ENCODE results near the gene NEURL1. TPM values are rescaled to one million over a fixed set of nuclear protein-coding genes. Genes with fewer than 3 reads are reported as not detected.

The NEURL1 gene
- total RNA-seq, 1 experiment from 2014 or later, result 4.8 TPM

- BruUV-seq (replicated peaks), result no TSS peak
- POLR2A ChIA-PET (ENCODE audit: unreplicated experiment), result no interaction called here
- TF ChIP-seq CTCF (conservative IDR thresholded peaks at IDR 0.05) (no peak), EZH2 (IDR thresholded peaks at IDR 0.05; ENCODE audit: low read depth) (no peak)
- H3K4me2 ChIP-seq, result no peak overlapping the region
- H3K27me3 ChIP-seq (ENCODE audit: insufficient read depth, low read depth), result no peaks in the 10 kb centered on the region
- intact Hi-C loops (cut with micrococcal nuclease; ENCODE audit: unreplicated experiment), result loop anchor here (10.0 kb wide), 1 partner anchor 49 kb away; the partner anchor contains the start of gene NEURL1
- no peaks in the 10 kb centered on the region for H3K79me2 ChIP-seq (ENCODE audit: low read depth)
- H3F3A ChIP-seq (ENCODE audit: insufficient read depth, low read depth), result no peaks in the 10 kb centered on the region
- H3K9me3 ChIP-seq (ENCODE audit: insufficient read depth, low read depth), result no peaks in the 10 kb centered on the region
- CTCF ChIA-PET, result interaction anchor here (0.6 kb wide), 1 partner anchor 94 kb away, joined by 3 read pairs; no protein-coding TSS in a partner anchor
- no peak for DNase-seq
- H3K4me3 ChIP-seq, result no peak overlapping the region
- peaks cover 13% of the 10 kb centered on the region for H3K4me1 ChIP-seq (replicated peaks; ENCODE audit: insufficient read depth)
- no peak overlapping the region for H3K27ac ChIP-seq
- no peaks in the 10 kb centered on the region for H3K9me2 ChIP-seq (ENCODE audit: insufficient read depth)
- no peak overlapping the region for H2AFZ ChIP-seq
- H3K36me3 ChIP-seq (ENCODE audit: low read depth), result no peaks in the 10 kb centered on the region
- no peaks in the 10 kb centered on the region for H4K20me1 ChIP-seq (ENCODE audit: insufficient read depth)
Observed at GRCh38 chr10:103543617-103544525, 50.4 kb downstream of the NEURL1 start.

- Histone ChIP-seq H3F3A (ENCODE audit: insufficient read depth, low read depth) (no peaks in the 10 kb centered on the region), H3K4me2 (no peak overlapping the region; the same call in 1 of the 2 replicates), H3K27ac (no peak overlapping the region), H3K4me1 (replicated peaks; ENCODE audit: insufficient read depth) (peaks cover 21% of the 10 kb centered on the region), H3K36me3 (ENCODE audit: low read depth) (no peaks in the 10 kb centered on the region), H3K9me2 (ENCODE audit: insufficient read depth) (no peaks in the 10 kb centered on the region), H4K20me1 (ENCODE audit: insufficient read depth) (no peaks in the 10 kb centered on the region), H3K4me3 (no peak overlapping the region), H3K9me3 (ENCODE audit: insufficient read depth, low read depth) (no peaks in the 10 kb centered on the region), H2AFZ (no peak overlapping the region), H3K79me2 (ENCODE audit: low read depth) (no peaks in the 10 kb centered on the region), H3K27me3 (ENCODE audit: insufficient read depth, low read depth) (no peaks in the 10 kb centered on the region)
- no peak for DNase-seq
- no TSS peak for BruUV-seq (replicated peaks)
- TF ChIP-seq EZH2 (IDR thresholded peaks at IDR 0.05; ENCODE audit: low read depth) (no peak), CTCF (conservative IDR thresholded peaks at IDR 0.05) (no peak)
- POLR2A ChIA-PET (ENCODE audit: unreplicated experiment), result interaction anchor here (0.6 kb wide), 1 partner anchor 94 kb away, joined by 3 read pairs; no protein-coding TSS in a partner anchor
- intact Hi-C loops (cut with micrococcal nuclease; ENCODE audit: unreplicated experiment), result loop anchor here (10.0 kb wide), 1 partner anchor 50 kb away; the partner anchor contains the start of gene NEURL1
- CTCF ChIA-PET, result no interaction called here
Observed at GRCh38 chr10:103544657-103545310, 51.3 kb downstream of the NEURL1 start.

GRCh38 chr10:103545366-103545765 lies 51.9 kb downstream of the NEURL1 start:
- no peak overlapping the region for H3K27ac ChIP-seq
- TF ChIP-seq EZH2 (IDR thresholded peaks at IDR 0.05; ENCODE audit: low read depth) (no peak), CTCF (conservative IDR thresholded peaks at IDR 0.05) (no peak)
- intact Hi-C loops (cut with micrococcal nuclease; ENCODE audit: unreplicated experiment), result loop anchor here (10.0 kb wide), 1 partner anchor 51 kb away; the partner anchor contains the start of gene NEURL1
- H3K27me3 ChIP-seq (ENCODE audit: insufficient read depth, low read depth), result no peaks in the 10 kb centered on the region
- H3K79me2 ChIP-seq (ENCODE audit: low read depth), result no peaks in the 10 kb centered on the region
- no peak overlapping the region for H2AFZ ChIP-seq
- BruUV-seq (replicated peaks), result no TSS peak
- ChIA-PET POLR2A (ENCODE audit: unreplicated experiment) (no interaction called here), CTCF (no interaction called here)
- peaks cover 21% of the 10 kb centered on the region for H3K4me1 ChIP-seq (replicated peaks; ENCODE audit: insufficient read depth)
- no peak overlapping the region; the same call in 1 of the 2 replicates for H3K4me2 ChIP-seq
- H3K9me3 ChIP-seq (ENCODE audit: insufficient read depth, low read depth), result no peaks in the 10 kb centered on the region
- H3K4me3 ChIP-seq, result no peak overlapping the region
- no peaks in the 10 kb centered on the region for H3K9me2 ChIP-seq (ENCODE audit: insufficient read depth)
- H3F3A ChIP-seq (ENCODE audit: insufficient read depth, low read depth), result no peaks in the 10 kb centered on the region
- H4K20me1 ChIP-seq (ENCODE audit: insufficient read depth), result no peaks in the 10 kb centered on the region
- no peak for DNase-seq
- no peaks in the 10 kb centered on the region for H3K36me3 ChIP-seq (ENCODE audit: low read depth)
